Central memory CD8-positive, alpha-beta T cell (primary cell): ENCODE results near the gene SERPINB3.
A peak's percentile ranks its signal among the peaks of the same experiment; 100 is the strongest.
"Not testable (repeated sequence)": the region's sequence is repeated elsewhere in the genome, so short reads cannot be mapped to it uniquely, and the experiment has no call there.

Experiments
- ATAC-seq: fragments of 150-1000 bp; cut with Tn5 transposase; replicated peaks from 2 replicates; pipeline ENCODE4 v1.10.0; 2022; ENCODE audit warnings: mild to moderate bottlenecking, moderate FRiP score, moderate number of reproducible peaks; ENCODE audit not compliant: poor library complexity, severe bottlenecking; ENCODE audit errors: extremely low read depth
- DNase-seq, 2 donors: peaks; one replicate each; pipeline ENCODE4 v3.0.0; 2021; ENCODE audit warnings: low spot score in 2 of 2
- H3K27ac Mint-ChIP-seq: one replicate; pipeline ENCODE4 v1.8.0; 2022; ENCODE audit warnings: low read depth, mild to moderate bottlenecking, moderate library complexity, mixed read lengths
- H3K27me3 Mint-ChIP-seq: one replicate; pipeline ENCODE4 v1.8.0; 2022; ENCODE audit warnings: mixed read lengths
- H3K36me3 Mint-ChIP-seq: one replicate; pipeline ENCODE4 v1.8.0; 2022; ENCODE audit warnings: mild to moderate bottlenecking, moderate library complexity, mixed read lengths; ENCODE audit not compliant: insufficient read depth
- H3K4me1 Mint-ChIP-seq: one replicate; pipeline ENCODE4 v1.8.0; 2022; ENCODE audit warnings: mixed read lengths
- H3K4me3 Mint-ChIP-seq: one replicate; pipeline ENCODE4 v1.8.0; 2022; ENCODE audit warnings: mild to moderate bottlenecking, moderate library complexity, mixed read lengths
- H3K9me3 Mint-ChIP-seq: one replicate; pipeline ENCODE4 v1.8.0; 2022; ENCODE audit warnings: mixed read lengths

The SERPINB3 gene

DNA sequence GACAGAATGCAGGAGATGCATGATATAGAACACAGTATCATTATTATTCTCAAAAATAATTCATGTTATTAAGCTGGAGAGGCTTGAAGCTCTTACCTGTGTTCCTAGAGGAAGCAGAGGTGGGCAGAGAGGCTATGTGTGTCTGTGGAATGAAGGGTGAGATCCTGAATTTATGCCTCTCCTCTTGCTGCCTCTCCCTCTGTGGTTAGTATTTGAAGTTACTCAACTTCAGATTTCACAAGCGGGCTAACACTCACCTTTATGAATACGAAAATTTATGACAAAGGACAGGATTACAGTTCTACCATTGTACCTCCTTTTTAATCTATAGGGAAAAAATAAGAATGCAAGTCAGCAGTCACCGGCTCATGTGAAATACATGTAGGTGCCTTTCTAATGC lies at the start of gene SERPINB3:
Gene SERPINB3 (minus strand): TSS at position 144 of the 400 bp plus-strand sequence. CDS start 677 bp downstream, outside the sequence.
- not testable (repeated sequence) for ATAC-seq, H3K4me3 Mint-ChIP-seq, H3K9me3 Mint-ChIP-seq, H3K36me3 Mint-ChIP-seq, H3K27me3 Mint-ChIP-seq, H3K4me1 Mint-ChIP-seq, DNase-seq
- H3K27ac Mint-ChIP-seq: peak within 1 kb of the TSS; percentile 50

DNA sequence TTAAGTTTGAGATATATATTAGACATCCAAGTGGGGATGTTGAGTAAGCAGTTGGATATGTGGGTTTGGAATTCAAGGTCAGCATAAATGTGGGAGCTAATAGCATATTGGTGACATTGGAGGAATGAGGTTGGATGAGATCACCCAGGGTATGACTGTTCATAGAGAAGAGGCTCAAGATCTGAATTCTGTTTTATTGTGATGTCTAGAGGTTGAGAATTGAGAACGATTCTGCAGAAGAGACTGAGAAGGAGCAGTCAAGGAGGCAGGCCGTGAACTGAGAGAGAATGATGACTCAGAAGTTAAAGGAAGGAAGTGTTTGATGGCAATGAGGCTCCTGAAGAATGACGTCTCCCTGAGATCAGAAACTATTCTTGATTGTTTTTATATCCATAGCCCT lies 47.0 kb upstream of the SERPINB3 start:
- no peaks in the 10 kb centered on the region for H3K4me1 Mint-ChIP-seq
- no peaks in the 10 kb centered on the region for H3K9me3 Mint-ChIP-seq
- DNase-seq: no peak
- H3K4me3 Mint-ChIP-seq: no peak overlapping the region
- H3K27me3 Mint-ChIP-seq: no peaks in the 10 kb centered on the region
- no peak overlapping the region for H3K27ac Mint-ChIP-seq
- ATAC-seq: no peak
- no peaks in the 10 kb centered on the region for H3K36me3 Mint-ChIP-seq

DNA sequence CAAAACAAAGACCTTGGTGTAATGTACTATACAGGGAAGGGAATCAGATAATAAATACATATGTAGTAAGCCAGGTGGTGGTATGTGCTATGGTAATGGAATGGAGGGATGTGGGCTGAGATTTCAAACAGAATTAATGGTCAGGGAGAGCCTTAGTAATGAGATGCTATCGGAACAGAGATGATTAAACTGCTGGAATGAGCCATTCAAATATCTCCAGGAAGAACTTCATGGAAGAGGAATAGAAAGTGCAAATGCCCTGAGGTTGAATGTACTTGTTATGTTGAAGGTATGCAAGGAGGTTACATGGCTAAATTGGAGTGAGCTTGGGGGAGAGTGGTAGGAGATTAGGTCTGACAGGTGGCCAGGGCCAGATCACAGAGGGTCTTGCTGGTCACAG lies 46.1 kb upstream of the SERPINB3 start:
- Mint-ChIP-seq H3K36me3 (no peaks in the 10 kb centered on the region), H3K9me3 (no peaks in the 10 kb centered on the region), H3K27ac (no peak overlapping the region), H3K4me3 (no peak overlapping the region), H3K4me1 (no peaks in the 10 kb centered on the region), H3K27me3 (no peaks in the 10 kb centered on the region)
- DNase-seq (no peak), ATAC-seq (no peak)

DNA sequence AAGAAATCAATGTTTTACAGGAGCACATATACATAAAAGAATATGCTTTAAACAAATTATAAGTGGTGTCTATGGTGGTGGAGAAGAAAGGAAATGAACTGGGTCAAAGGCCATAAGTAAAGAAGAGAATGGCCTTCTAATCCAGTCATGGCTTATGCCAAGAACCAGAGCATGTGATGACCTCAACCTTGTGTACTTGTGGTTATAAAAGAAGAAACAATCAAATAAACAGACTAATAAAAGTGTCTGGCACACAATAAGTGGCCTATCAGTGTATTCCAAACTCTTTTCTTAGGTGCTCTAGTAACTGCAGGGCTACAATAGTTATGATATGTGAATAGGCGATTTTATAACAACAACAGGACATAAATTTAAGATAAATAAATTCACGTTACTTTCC lies 43.7 kb upstream of the SERPINB3 start:
- ATAC-seq (no peak), DNase-seq (no peak)
- Mint-ChIP-seq H3K9me3 (no peaks in the 10 kb centered on the region), H3K4me1 (no peaks in the 10 kb centered on the region), H3K4me3 (no peak overlapping the region), H3K27me3 (no peaks in the 10 kb centered on the region), H3K36me3 (no peaks in the 10 kb centered on the region), H3K27ac (no peak overlapping the region)

DNA sequence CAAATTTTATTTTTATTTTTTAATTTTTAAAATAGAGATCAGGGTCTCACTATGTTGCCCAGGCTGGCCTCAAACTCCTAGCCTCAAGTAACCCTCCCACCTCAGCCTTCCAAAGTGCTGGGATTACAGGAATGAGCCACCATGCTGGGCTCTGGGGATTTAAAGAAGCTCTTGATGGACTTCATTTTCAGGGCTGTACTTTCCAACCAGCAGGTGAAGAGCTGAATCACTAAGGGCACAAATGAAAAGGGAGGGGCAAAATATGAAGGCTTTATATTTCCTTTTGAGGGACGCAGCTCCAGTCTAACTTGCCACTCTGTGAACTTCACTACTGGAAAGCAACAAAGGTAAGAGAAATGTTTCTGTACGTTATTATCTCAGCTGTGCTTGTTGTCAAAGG lies 41.0 kb upstream of the SERPINB3 start, which contains the start of gene SERPINB11:
Gene SERPINB11 (plus strand): TSS at position 301 of the 400 bp plus-strand sequence. CDS start 7,234 bp downstream, outside the sequence.
- Mint-ChIP-seq H3K27ac (no peak within 1 kb of the TSS), H3K4me1 (no peaks in the 10 kb centered on the region), H3K27me3 (peaks cover 13% of the 10 kb centered on the region), H3K36me3 (no peaks in the 10 kb centered on the region), H3K9me3 (peaks cover 11% of the 10 kb centered on the region), H3K4me3 (no peak within 1 kb of the TSS)
- ATAC-seq (no peak), DNase-seq (no peak)

DNA sequence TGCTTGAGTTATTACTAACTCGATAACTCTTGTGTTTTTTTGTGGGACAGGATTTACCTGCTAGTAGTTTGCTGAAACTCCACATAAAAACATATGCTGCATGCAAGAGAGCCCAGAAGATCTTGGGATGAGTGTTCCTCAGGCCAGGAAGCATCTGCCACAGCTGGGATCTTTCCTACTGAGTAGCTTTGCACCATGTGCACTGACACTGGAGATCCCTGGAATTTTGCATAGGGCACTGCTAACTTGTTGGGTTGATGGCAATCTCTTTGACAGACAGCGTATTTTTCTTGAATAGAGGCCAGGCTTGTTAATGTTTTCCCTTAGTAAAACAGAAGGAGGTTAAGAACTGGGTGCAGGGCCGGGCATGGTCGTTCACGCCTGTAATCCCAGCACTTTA lies 40.3 kb upstream of the SERPINB3 start:
- Mint-ChIP-seq H3K36me3 (no peaks in the 10 kb centered on the region), H3K27me3 (peaks cover 13% of the 10 kb centered on the region), H3K9me3 (peaks cover 11% of the 10 kb centered on the region), H3K4me1 (no peaks in the 10 kb centered on the region), H3K4me3 (no peak overlapping the region), H3K27ac (no peak overlapping the region)
- no peak for DNase-seq
- no peak for ATAC-seq

DNA sequence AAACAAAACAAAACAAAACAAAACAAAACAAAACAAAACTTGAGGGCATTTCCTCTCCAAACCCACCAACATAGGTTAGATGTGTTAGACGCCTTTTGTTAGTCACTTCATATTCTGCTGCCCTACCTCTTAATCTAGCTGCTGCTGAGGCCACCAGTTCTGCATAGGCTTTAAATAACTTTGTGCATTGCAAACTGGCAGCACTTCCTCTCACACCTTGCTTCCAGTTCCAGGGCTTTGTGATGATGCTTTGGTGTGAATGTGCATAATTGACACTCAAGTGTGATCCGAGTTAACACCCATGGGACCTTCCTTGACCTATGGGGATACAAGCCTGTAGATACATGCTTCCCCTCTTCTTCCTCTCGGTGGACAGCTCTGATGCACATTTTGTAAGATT lies 38.8 kb upstream of the SERPINB3 start:
- ATAC-seq (no peak), DNase-seq (no peak)
- Mint-ChIP-seq H3K9me3 (peaks cover 11% of the 10 kb centered on the region), H3K27ac (no peak overlapping the region), H3K27me3 (peaks cover 13% of the 10 kb centered on the region), H3K36me3 (no peaks in the 10 kb centered on the region), H3K4me3 (no peak overlapping the region), H3K4me1 (no peaks in the 10 kb centered on the region)

DNA sequence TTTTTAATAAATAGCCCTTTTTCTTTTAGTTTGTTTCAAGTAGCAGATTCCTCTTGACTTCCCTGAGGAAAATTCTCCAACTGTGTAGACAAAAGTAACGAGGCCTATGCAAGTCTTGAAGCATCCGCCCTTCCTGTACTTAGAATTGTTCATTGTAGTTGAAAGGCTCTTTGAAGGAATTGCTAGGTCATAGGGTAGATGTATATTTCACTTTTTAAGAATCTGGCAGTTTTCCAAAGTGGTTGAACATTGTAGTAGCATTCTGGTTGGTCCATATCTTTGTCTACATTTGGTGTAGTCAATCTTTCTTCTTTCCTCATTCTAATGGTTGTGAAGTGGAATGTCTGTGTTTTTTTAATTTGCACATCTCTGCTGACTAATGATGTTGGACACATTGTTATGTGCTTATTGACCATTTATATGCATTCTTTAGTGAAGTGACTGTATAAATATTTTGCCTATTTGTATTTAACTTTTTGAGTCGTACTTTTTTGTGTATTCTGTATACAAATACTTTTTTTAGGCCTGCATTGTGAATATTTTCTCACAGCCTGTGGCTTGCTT lies 35.5 kb upstream of the SERPINB3 start:
- DNase-seq (no peak), ATAC-seq (no peak)
- Mint-ChIP-seq H3K27ac (no peak overlapping the region), H3K9me3 (peaks cover 11% of the 10 kb centered on the region), H3K27me3 (peaks cover 13% of the 10 kb centered on the region), H3K36me3 (no peaks in the 10 kb centered on the region), H3K4me3 (no peak overlapping the region), H3K4me1 (no peaks in the 10 kb centered on the region)

DNA sequence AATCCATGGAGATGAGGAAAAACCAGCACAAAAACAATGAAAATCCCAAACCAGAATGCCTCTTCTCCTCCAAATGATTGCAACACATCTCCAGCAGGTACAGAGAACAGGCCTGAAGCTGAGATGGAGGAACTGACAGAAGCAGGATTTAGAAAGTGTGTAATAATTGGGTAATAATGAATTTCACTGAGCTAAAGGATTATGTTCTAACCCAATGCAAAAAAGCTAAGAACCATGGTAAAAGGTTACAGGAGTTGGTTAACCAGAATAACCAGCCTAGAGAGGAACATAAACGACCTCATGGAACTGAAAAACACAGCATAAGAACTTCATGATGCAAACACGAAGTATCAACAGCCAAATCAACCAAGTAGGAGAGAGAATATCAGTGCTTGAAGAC lies 27.4 kb upstream of the SERPINB3 start:
- no peak for DNase-seq
- Mint-ChIP-seq H3K9me3 (peaks cover 5% of the 10 kb centered on the region), H3K27ac (no peak overlapping the region), H3K4me3 (no peak overlapping the region), H3K27me3 (peaks cover 23% of the 10 kb centered on the region), H3K36me3 (no peaks in the 10 kb centered on the region), H3K4me1 (no peaks in the 10 kb centered on the region)
- no peak for ATAC-seq

DNA sequence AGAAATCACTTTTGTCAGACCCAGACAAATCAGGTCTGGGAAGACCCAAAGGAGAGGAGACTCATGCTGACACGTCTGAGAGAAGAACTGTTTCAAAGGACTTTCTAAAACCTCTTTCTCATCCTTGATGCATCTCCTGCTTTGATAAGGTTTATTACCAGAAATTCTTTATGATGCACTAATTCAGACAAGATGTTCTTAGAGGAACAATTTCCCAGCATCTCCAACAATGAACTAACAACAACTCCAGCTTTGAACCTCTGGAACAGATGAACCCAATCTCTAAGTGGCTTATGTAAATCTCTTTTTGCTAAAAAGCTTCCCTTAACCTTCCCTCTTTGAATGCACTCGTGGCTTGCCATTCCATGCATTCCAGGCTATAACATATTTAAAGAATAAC lies 25.2 kb upstream of the SERPINB3 start:
- no peak for DNase-seq
- Mint-ChIP-seq H3K4me1 (no peaks in the 10 kb centered on the region), H3K27ac (no peak overlapping the region), H3K4me3 (no peak overlapping the region), H3K9me3 (peaks cover 5% of the 10 kb centered on the region), H3K27me3 (peaks cover 25% of the 10 kb centered on the region), H3K36me3 (peaks cover 2% of the 10 kb centered on the region)
- ATAC-seq: no peak

DNA sequence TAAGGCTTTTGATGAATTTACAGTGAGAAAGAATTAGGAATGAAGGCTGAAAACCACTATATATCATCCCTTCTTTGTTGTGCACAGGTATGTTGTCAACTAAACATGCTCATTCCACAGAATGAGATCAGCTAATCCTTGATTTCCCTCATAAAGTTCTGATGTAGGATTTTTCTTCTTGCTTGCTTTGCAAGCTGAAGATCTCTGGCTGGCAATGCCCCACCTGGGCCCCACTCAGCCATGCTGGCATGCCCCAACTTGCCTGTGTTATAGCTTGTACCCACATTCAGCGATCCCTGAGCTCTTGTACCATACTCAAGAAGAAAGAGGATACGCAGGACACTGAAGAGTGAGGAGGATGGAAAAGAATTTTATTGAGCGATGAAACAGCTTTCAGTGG lies 23.0 kb upstream of the SERPINB3 start:
- no peak for ATAC-seq
- no peaks in the 10 kb centered on the region for H3K4me1 Mint-ChIP-seq
- no peak overlapping the region for H3K27ac Mint-ChIP-seq
- peaks cover 25% of the 10 kb centered on the region for H3K27me3 Mint-ChIP-seq
- peaks cover 5% of the 10 kb centered on the region for H3K9me3 Mint-ChIP-seq
- peaks cover 2% of the 10 kb centered on the region for H3K36me3 Mint-ChIP-seq
- no peak overlapping the region for H3K4me3 Mint-ChIP-seq
- no peak for DNase-seq

DNA sequence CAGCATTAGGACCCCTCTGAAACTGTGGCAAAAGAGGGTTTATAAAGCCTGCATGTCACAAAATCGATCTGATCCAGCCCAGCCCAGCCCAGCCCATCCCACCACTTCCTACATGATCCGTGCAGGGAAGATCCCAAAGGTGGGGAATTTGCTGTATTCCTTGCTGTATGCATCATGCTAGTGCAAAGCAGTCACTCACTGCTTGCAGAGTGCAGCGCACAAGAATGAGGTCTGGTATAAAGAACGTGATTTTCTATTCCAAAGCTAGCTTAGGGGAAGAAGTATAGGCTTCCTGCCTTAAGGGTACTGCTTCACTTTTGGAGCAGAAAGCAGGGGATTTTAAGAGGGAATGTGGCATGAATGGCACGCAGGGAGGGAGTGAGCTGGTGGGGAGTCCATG lies 22.2 kb upstream of the SERPINB3 start:
- H3K4me3 Mint-ChIP-seq: no peak overlapping the region
- H3K27ac Mint-ChIP-seq: no peak overlapping the region
- DNase-seq (no peak), ATAC-seq (no peak)
- H3K9me3 Mint-ChIP-seq: peaks cover 5% of the 10 kb centered on the region
- H3K36me3 Mint-ChIP-seq: peaks cover 2% of the 10 kb centered on the region
- H3K4me1 Mint-ChIP-seq: no peaks in the 10 kb centered on the region
- H3K27me3 Mint-ChIP-seq: peaks cover 25% of the 10 kb centered on the region

DNA sequence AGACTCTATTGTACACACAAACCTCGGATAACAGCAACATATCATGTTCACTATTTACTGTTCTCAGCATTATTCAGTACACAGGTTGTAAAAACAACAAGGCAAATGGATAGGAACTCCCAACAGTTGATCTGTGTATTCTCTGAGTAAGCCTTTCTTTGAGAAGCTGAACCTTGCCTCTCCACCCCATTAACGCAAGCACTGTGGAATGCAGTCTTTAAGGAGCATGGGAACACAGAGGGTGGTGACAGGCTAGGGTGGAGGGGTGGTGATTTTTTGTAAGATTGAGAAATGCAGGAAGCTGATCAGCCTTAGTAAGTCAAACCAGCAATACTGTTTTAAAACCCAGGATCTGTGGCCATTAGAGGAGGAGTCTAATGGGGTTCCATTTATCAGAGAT lies 21.5 kb upstream of the SERPINB3 start:
- Mint-ChIP-seq H3K4me3 (no peak overlapping the region), H3K27me3 (peaks cover 25% of the 10 kb centered on the region), H3K4me1 (no peaks in the 10 kb centered on the region), H3K27ac (no peak overlapping the region), H3K9me3 (peaks cover 5% of the 10 kb centered on the region), H3K36me3 (peaks cover 2% of the 10 kb centered on the region)
- ATAC-seq (no peak), DNase-seq (no peak)
